Calu3 (cell line): ENCODE results near the gene FABP1. TPM values are rescaled to one million over a fixed set of nuclear protein-coding genes. Genes with fewer than 3 reads are reported as not detected.
A peak's percentile ranks its signal among the peaks of the same experiment; 100 is the strongest.

Source experiments
- BruUV-seq: library from RNA; stranded (reverse); fragments of 400-500 nt; replicated peaks from 2 replicates; lab custom pipeline; 2021; lab: Mats Ljungman, UMichigan
- CTCF ChIA-PET: fragments of 300-600 bp; sonication (Branson Sonifier 250); formaldehyde crosslinking; loops from one replicate; lab custom pipeline; 2022; ENCODE audit warnings: antibody characterized with exemption; lab: Charles Lee
- DNase-seq: peaks from one replicate; pipeline ENCODE4 v3.0.0; 2022
- H3K27ac Mint-ChIP-seq: one replicate; pipeline ENCODE4 v1.8.0; 2022; ENCODE audit warnings: mixed read lengths; ENCODE audit not compliant: unreplicated experiment
- H3K27me3 Mint-ChIP-seq: one replicate; pipeline ENCODE4 v1.8.0; 2022; ENCODE audit warnings: mixed read lengths; ENCODE audit not compliant: unreplicated experiment
- H3K36me3 Mint-ChIP-seq: one replicate; pipeline ENCODE4 v1.8.0; 2022; ENCODE audit warnings: mild to moderate bottlenecking, moderate library complexity, mixed read lengths; ENCODE audit not compliant: insufficient read depth, unreplicated experiment
- H3K4me1 Mint-ChIP-seq: one replicate; pipeline ENCODE4 v1.8.0; 2022; ENCODE audit warnings: mild to moderate bottlenecking, low read depth, mixed read lengths; ENCODE audit not compliant: unreplicated experiment
- H3K4me3 Mint-ChIP-seq: one replicate; pipeline ENCODE4 v1.8.0; 2022; ENCODE audit warnings: mild to moderate bottlenecking, low read depth, moderate library complexity, mixed read lengths; ENCODE audit not compliant: unreplicated experiment
- H3K9me3 Mint-ChIP-seq: one replicate; pipeline ENCODE4 v1.8.0; 2022; ENCODE audit warnings: low read depth, mixed read lengths; ENCODE audit not compliant: unreplicated experiment
- intact Hi-C: fragments of 100-400 bp; cut with micrococcal nuclease; formaldehyde crosslinking; loops from one replicate; pipeline ENCODE4 v1.10.0; 2022; ENCODE audit not compliant: unreplicated experiment
- microRNA-seq: library from miRNA; unstranded; fragments of <30 nt; microRNA quantifications from one replicate; pipeline ENCODE4 v1.2.0, GENCODE V29; 2022
- total RNA-seq: library from RNA; stranded (reverse); gene quantifications from 2 replicates; pipeline ENCODE4 v1.2.3, GENCODE V29; 2022
- TF ChIP-seq, protein P1 (sequence below): fragments of 200-600 bp; IDR thresholded peaks from one replicate; pipeline ENCODE4 v1.8.0; 2022; ENCODE audit warnings: antibody characterized with exemption; ENCODE audit not compliant: unreplicated experiment

Gene FABP1
- total RNA-seq, 1 experiment from 2014 or later: not detected

GRCh38 chr2:88074854-88075292 is 53.0 kb downstream of the FABP1 start:
- no TSS peak for BruUV-seq
- DNase-seq: no peak
- Mint-ChIP-seq H3K36me3 (peaks cover 7% of the 10 kb centered on the region), H3K4me3 (no peak overlapping the region), H3K4me1 (peaks cover 21% of the 10 kb centered on the region), H3K27me3 (no peaks in the 10 kb centered on the region), H3K9me3 (no peaks in the 10 kb centered on the region), H3K27ac (peak overlapping the region; percentile 58)
- intact Hi-C loops: no loop called here
- CTCF ChIA-PET: interaction anchor here (0.6 to 1.1 kb wide), 5 partner anchors 15 to 1287 kb away, joined by 3 to 6 read pairs (median 4); no protein-coding TSS in a partner anchor
- TF ChIP-seq, protein P1, sequence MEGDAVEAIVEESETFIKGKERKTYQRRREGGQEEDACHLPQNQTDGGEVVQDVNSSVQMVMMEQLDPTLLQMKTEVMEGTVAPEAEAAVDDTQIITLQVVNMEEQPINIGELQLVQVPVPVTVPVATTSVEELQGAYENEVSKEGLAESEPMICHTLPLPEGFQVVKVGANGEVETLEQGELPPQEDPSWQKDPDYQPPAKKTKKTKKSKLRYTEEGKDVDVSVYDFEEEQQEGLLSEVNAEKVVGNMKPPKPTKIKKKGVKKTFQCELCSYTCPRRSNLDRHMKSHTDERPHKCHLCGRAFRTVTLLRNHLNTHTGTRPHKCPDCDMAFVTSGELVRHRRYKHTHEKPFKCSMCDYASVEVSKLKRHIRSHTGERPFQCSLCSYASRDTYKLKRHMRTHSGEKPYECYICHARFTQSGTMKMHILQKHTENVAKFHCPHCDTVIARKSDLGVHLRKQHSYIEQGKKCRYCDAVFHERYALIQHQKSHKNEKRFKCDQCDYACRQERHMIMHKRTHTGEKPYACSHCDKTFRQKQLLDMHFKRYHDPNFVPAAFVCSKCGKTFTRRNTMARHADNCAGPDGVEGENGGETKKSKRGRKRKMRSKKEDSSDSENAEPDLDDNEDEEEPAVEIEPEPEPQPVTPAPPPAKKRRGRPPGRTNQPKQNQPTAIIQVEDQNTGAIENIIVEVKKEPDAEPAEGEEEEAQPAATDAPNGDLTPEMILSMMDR: no peak

DNA sequence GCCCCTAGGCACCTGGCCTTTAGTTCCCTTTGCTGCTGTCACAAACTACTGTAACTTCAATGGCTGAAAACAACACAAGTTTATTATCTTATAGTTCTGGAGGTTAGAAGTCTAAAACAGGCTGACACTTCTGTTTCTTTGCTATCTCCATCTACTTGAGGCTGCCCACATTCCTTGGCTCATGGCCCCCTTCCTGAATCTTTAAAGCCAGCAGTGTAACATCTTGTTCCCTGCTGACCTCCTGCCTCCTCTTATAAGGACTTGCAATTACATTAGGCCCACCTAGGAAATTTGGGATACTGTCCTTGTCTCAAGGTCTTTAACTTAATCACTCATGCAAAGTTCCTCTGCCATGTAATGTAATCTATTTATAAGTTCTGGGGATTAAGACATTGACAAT is 53.7 kb downstream of the FABP1 start:
- intact Hi-C loops: no loop called here
- Mint-ChIP-seq H3K4me3 (no peak overlapping the region), H3K9me3 (no peaks in the 10 kb centered on the region), H3K36me3 (peaks cover 7% of the 10 kb centered on the region), H3K27ac (peak overlapping the region; percentile 58), H3K4me1 (peaks cover 21% of the 10 kb centered on the region), H3K27me3 (no peaks in the 10 kb centered on the region)
- DNase-seq: no peak
- CTCF ChIA-PET: interaction anchor here (0.6 to 1.1 kb wide), 2 partner anchors 14 to 278 kb away, joined by 3 to 4 read pairs; no protein-coding TSS in a partner anchor
- BruUV-seq: no TSS peak
- TF ChIP-seq, protein P1: no peak

Small RNAs within 50 kb of the gene (microRNA-seq; reads per million reads assigned to microRNA genes)
- not detected for gene MIR4780

Other genes with a start within 250 kb of the FABP1 start
- not detected in 2 replicates for gene RNU2-63P, start 111.5 kb downstream of the FABP1 start, total RNA-seq
- gene KRCC1, start 72.3 kb downstream of the FABP1 start, total RNA-seq: 31.9 and 32.1 TPM in 2 replicates
- not detected in 2 replicates for gene SMYD1, start 60.2 kb downstream of the FABP1 start, total RNA-seq
- 1.4 and 2.4 TPM in 2 replicates for gene THNSL2, start 42.3 kb upstream of the FABP1 start, total RNA-seq